Cardiac septum (tissue), 1 donor: ENCODE results near the gene CAVIN3. TPM values are rescaled to one million over a fixed set of nuclear protein-coding genes. Genes with fewer than 3 reads are reported as not detected.
"Not testable (repeated sequence)": the region's sequence is repeated elsewhere in the genome, so short reads cannot be mapped to it uniquely, and the experiment has no call there.

Experiments used
- DNase-seq: peaks from one replicate; pipeline ENCODE4 v3.0.0-alpha.2; 2020; ENCODE audit warnings: low spot score
- intact Hi-C: fragments of 100-400 bp; cut with DNase I; formaldehyde crosslinking; loops from one replicate; pipeline ENCODE4 v1.14.0; 2022
- total RNA-seq: library from RNA; stranded (reverse); fragmentation: NEBNext Ultra II Directional; extraction: Animal tissue kit (Norgen Biotek cat#: 25700); gene quantifications from one replicate; pipeline ENCODE4 v1.2.1, GENCODE V29; 2021
- donor health status: DM: no; HTN: no; CAD: no.

CAVIN3 gene
- total RNA-seq, 1 donor from 2014 or later, result 77.6 TPM

DNA sequence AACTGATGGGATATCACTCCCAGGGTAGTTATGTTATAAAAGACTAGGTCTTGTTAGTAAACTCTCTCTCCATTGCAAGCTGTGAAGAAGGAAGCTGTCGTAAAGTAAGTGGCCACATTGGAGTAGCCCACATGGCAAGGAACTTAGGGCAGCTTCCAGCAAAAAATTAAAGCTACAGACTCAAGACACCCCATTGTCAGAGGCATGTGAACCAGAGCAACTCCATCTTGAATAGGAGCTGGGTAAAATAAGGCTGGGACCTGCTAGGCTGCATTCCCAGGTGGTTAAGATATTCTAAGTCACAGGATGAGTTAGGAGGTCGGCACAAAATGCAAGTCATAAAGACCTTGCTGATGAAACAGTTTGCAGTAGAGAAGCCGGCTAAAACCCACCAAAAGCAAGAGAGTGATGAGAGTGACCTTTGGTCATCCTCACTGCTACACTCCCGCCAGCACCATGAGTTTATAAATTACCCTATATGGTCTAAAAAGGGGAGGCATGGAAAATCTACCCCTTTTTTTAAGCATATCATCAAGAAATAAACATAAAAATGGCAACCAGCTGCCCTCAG lies 36.8 kb downstream of the CAVIN3 start:
- intact Hi-C loops, result no loop called here
- no peak for DNase-seq

DNA sequence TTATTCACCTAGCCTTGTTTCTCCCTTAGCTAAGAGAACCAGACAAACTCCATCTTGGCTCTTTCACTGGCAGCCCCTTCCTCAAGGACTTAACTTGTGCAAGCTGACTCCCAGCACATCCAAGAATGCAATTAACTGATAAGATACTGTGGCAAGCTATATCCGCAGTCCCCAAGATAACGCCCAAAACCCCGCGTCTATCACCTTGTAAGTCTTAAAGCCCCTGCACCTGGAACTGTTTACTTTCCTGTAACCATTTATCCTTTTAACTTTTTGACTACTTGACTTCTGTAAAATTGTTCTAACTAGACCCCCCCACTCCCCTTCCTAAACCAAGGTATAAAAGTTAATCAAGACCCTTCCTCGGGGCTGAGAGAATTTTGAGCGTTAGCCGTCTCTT lies 39.5 kb downstream of the CAVIN3 start:
- intact Hi-C loops, DNase-seq: not testable (repeated sequence)

DNA sequence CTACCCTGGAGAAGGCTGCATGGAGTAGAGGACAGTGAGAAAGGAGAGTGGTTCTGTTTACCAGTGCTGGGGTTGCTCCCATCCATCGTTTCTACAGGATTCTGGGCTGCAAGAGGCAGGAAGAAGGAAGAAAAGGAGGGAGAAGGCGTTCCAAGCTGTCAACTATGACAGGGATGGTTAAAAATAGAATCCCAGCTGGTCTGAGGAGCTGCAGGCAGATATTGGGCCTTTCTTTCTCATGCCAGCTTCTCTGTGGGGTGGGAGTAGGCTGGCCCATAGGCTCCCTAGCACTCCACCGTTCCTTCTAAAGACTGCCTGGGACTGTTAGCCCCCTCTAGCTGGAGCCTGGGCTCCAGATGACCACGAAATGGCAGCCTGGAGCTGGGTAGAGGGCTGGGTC lies 47.1 kb downstream of the CAVIN3 start:
- no peak for DNase-seq
- intact Hi-C loops, result no loop called here

DNA sequence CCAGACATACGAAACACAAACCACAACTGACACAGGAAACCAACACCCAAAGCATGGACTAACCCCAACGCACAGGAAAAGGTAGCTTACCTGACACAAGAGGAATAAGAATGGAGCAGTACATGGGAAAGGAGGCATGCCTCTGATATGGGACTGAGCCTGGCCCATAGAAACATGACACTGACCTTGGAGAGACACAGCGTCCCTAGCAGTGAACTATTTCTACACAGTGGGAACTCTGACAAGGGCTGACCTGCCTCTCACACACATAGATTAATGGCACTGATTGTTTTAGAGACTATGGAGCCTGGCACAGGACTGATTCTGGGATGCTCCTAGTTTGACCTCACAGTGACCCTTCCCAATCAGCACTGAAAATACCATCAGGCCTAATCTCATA lies 48.7 kb downstream of the CAVIN3 start:
- intact Hi-C loops, result no loop called here
- DNase-seq, result no peak

DNA sequence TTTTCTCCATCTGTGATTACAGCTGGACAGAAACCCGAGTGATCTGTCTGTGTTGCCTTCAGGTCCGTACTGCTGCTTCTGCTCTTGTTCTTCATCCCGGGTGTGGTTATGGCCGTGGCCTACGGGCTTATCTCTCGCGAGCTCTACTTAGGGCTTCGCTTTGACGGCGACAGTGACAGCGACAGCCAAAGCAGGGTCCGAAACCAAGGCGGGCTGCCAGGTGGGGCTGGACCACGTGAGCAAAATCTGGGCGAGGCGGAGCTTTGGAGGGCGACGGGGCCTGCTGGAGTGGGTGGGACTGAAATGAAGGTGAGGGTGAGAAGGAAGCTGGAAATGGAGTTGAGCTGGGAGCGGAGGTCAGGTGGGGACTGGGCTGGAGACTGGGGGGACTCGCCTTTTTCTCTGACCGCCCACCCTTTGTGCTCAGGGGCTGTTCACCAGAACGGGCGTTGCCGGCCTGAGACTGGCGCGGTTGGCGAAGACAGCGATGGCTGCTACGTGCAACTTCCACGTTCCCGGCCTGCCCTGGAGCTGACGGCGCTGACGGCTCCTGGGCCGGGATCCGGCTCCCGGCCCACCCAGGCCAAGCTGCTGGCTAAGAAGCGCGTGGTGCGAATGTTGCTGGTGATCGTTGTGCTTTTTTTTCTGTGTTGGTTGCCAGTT lies 49.6 kb downstream of the CAVIN3 start:
- DNase-seq, result no peak

DNA sequence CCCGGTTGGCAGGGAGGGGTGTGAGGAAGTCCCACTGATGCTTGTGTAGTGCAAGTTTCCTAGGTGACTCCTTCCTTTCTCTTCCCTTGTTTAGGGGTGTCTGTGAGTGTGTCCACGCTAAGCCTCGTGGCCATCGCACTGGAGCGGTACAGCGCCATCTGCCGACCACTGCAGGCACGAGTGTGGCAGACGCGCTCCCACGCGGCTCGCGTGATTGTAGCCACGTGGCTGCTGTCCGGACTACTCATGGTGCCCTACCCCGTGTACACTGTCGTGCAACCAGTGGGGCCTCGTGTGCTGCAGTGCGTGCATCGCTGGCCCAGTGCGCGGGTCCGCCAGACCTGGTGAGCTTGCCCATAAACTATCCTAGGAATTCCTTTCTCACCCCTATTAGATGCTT lies 50.3 kb downstream of the CAVIN3 start:
- intact Hi-C loops, result no loop called here
- no peak for DNase-seq

More for the DNA sequence above, 49.6 kb downstream of the CAVIN3 start:
- intact Hi-C loops, result no loop called here

Other genes with a start within 250 kb of the CAVIN3 start
- not detected for gene OR56B4, start 212.8 kb downstream of the CAVIN3 start, total RNA-seq
- gene OR52B2, start 150.2 kb downstream of the CAVIN3 start, total RNA-seq, result not detected
- not detected for gene OR52W1, start 121.3 kb downstream of the CAVIN3 start, total RNA-seq
- not detected for gene C11orf42, start 114.9 kb downstream of the CAVIN3 start, total RNA-seq
- gene FHIP1B, start 85.9 kb downstream of the CAVIN3 start, total RNA-seq, result 19.7 TPM
- gene CNGA4, start 81.4 kb downstream of the CAVIN3 start, total RNA-seq, result not detected
- not detected for gene CCKBR, start 60.7 kb downstream of the CAVIN3 start, total RNA-seq
- gene SMPD1, start 70.0 kb upstream of the CAVIN3 start, total RNA-seq, result 57.8 TPM
- 72.0 TPM for gene APBB1, start 98.6 kb upstream of the CAVIN3 start, total RNA-seq
- gene HPX, start 120.5 kb upstream of the CAVIN3 start, total RNA-seq, result 0.27 TPM
- 11.7 TPM for gene TRIM3, start 153.4 kb upstream of the CAVIN3 start, total RNA-seq
- 20.1 TPM for gene ARFIP2, start 160.8 kb upstream of the CAVIN3 start, total RNA-seq
- 21.7 TPM for gene TIMM10B, start 161.0 kb upstream of the CAVIN3 start, total RNA-seq
- 8.2 TPM for gene DNHD1, start 176.8 kb upstream of the CAVIN3 start, total RNA-seq